Activated naive CD4-positive, alpha-beta T cell treated with anti-CD3 and anti-CD28 coated beads, Interleukin-2, amount 50 U/mL, for 16 hours (primary cell): ENCODE measurements around the gene CR1L.
"Not testable (repeated sequence)": the region's sequence is repeated elsewhere in the genome, so short reads cannot be mapped to it uniquely, and the experiment has no call there.

Source experiments
- DNase-seq: peaks from one replicate; pipeline ENCODE4 v3.0.0-alpha.2; 2020

CR1L gene

GRCh38 chr1:207690551-207690950, 45.6 kb downstream of the CR1L start:
- DNase-seq, result not testable (repeated sequence)

GRCh38 chr1:207691010-207691409, 46.1 kb downstream of the CR1L start:
- no peak for DNase-seq

- no peak for DNase-seq
Measured at GRCh38 chr1:207691841-207692240, 46.9 kb downstream of the CR1L start.

GRCh38 chr1:207692291-207692690, 47.4 kb downstream of the CR1L start:
- not testable (repeated sequence) for DNase-seq

- no peak for DNase-seq
Measured at GRCh38 chr1:207695891-207696290, 51.0 kb downstream of the CR1L start.

DNA sequence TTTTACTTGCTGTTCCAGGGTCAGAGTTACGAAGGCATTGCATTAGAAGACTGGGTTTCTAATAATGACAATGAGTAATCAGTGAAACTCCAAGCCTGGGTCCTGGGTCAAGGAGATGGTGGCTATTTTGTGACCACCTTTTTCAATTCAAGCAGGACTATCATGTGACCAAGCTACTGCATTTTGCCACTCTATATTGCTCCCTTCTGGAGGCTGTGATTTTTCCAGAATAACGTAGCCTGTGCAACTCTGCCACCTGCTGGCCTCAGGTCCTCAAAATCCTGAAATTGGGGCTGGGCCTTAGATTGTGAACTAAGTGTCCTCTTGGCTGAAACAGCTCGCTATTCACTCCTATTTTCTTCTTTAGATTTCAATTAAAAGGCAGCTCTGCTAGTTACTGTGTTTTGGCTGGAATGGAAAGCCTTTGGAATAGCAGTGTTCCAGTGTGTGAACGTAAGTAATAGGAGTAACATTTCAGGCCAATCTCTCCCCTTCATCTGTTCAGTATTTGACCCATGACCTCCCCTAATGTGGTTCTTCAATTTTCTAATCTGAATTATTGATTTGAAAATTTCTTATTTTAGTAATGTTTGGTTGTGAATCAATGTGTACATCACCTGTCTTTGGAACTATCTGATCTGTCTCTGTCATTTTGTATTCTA, 54.0 kb downstream of the CR1L start:
- DNase-seq, result peak; percentile 18

- DNase-seq, result no peak
Measured at GRCh38 chr1:207702317-207702716, 57.4 kb downstream of the CR1L start.

GRCh38 chr1:207703712-207704111, 58.8 kb downstream of the CR1L start:
- DNase-seq, result no peak

DNA sequence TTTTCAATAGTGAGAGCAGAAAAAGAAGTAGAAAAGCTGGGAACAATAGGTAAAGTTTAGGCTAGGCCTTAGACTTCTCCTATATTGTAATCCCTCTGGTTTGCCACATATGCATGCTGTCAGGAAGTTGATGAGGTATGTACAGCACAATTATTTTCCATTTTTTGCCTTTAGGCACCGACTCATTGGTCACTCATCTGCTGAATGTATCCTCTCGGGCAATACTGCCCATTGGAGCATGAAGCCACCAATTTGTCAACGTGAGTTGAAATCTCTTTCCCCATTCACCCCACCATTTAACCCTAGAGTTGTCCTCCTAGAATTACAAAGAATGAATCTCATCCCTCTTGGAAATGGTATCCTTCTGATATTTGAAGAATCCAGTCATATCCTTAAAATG, 63.1 kb downstream of the CR1L start:
- DNase-seq, result not testable (repeated sequence)

DNA sequence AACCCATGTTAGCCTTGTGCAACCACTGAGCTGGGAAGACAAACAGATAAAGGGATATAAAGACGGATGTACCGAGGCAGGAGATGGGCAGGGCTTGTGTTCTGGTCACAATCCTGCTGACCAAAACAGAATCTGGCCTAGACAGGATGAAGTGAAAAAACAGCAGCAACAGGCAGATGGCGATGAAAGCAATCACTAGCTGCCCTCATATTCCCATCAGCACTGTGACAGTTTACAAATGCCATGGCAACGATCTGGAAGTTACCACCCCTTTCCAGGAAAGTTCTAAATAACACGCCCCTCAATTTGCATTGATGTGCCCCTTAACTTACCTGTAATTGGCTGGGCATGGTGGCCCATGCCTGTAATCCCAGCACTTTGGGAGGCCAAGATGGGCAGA, 66.4 kb downstream of the CR1L start:
- DNase-seq, result no peak

- DNase-seq, result not testable (repeated sequence)
Measured at GRCh38 chr1:207712701-207713100, 67.8 kb downstream of the CR1L start.

GRCh38 chr1:207713529-207713928, 68.6 kb downstream of the CR1L start:
- no peak for DNase-seq

DNA sequence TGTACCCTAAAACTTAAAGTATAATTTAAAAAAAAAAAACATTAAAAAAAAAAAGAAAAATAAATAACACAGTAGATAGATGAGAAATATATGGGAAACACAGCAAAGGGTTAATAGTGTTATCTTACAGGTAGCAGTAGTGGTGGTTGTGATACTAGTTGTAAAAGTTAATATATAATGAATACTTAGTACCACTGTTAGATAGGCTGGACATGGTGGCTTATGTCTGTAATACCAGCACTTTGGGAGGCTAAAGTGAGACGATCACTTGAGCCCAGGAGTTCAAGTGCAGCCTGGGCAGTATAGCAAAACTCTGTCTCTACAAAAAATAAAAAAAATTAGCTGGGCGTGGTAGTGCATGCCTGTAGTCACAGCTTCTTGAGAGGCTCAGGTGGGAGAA, 74.3 kb downstream of the CR1L start:
- DNase-seq, result no peak

- DNase-seq, result not testable (repeated sequence)
Measured at GRCh38 chr1:207728200-207728858, 83.4 kb downstream of the CR1L start.

DNA sequence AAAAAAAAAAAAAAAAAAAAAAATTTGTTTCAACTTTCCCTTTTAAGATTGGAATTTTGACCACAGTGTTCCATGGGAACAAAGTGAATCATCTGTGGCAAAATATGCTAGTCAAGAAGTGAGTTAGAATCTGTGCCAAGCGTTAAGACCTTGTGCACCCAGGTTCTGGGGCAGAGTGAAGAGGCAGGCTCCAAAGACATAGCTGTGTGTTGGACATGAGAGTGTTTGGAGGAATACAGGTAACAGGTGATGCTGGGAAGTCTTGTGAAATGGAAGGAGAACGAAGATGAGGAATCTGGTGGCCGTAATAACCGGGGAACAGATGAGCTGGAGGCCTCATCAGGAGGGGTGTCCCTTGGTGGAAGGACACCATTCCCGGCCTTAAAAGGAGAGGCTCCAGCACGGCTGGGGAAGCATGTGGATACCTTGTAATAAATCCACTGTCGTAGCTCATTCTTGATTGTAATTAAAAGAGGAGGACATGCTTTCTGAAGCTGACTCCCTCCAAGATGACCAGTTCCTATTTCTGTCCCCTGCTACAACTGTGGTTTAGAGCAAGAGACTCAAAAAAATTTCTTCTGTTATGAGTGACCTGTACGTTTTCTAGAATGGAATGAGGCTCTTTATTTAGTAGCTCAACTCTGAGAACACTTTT, 92.7 kb downstream of the CR1L start:
- not testable (repeated sequence) for DNase-seq

GRCh38 chr1:207738158-207738659, 93.3 kb downstream of the CR1L start:
- DNase-seq, result peak; percentile 20

DNA sequence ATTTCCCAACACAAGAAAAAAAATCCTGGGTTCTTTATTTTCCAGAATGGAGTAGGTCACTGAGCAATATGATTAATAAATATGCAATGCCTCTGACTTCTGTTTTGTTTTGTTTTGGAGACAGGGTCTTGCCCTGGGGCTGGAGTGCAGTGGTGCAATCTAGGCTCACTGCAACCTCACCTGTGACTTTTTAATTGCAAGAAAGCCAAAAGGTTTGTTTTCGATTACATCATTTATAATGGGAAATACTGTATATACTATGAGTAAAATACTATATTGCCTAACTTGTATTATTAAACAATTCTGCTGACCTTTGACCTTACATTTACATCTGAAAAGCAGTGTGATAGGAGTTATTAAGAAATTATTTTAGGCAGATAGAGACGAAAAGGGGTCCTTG, 95.3 kb downstream of the CR1L start:
- no peak for DNase-seq

- DNase-seq, result no peak
Measured at GRCh38 chr1:207742850-207743555, 98.1 kb downstream of the CR1L start.

- no peak for DNase-seq
Measured at GRCh38 chr1:207744000-207744534, 99.1 kb downstream of the CR1L start.

- DNase-seq, result no peak
Measured at GRCh38 chr1:207745285-207745684, 100.4 kb downstream of the CR1L start.

DNA sequence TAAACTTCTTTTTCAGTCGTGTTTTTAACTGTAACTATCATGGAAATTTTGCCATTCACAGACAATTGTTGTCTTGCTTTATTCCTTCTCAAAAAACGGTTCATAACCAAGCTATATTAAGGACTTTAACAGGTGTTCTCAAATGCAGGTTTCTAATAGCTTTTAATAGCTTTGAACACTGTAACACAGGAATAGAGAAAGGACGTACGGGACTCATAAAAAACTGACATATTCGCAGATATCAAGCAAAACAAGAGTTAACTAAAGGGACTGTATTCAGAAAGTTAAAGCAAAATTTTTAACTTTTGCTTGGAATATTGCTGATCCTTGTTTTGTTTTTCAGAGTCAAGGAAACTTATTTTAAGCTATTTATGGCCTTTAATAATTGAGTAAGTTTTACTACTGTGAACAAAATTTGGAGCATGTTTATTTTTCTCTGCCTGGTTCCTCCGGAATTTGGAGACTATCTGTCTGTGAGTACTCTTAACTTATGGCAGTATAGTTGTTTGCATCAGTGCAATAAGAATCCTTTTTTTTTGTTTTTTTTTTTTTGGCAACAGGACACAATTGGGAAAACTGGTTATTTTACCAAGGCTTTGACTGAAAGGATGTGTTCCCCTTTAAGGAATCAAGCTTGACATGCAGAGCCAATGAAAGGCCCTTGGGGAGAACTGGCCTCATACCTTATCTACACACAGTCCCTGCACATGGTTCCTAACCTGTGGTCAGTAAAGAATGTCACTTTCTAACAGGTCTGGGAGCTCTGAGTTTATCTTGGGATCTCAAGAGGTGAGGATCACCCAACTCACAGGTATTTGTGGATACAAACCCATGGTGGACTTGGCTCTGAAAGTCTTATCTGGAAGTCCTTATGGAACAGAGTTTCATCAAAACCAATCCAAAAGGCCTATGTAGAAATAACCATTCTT, 101.2 kb downstream of the CR1L start:
- no peak for DNase-seq
